ENCODE results near the gene DHODH. TPM values are rescaled to one million over a fixed set of nuclear protein-coding genes. Genes with fewer than 3 reads are reported as not detected.
A peak's percentile ranks its signal among the peaks of the same experiment; 100 is the strongest.

The DHODH gene
- total and polyA plus RNA-seq, 2 of the 13 experiments (the other 11 are each of a cell fraction or from before 2014, with no cell fraction given): 10.7 to 16.4 TPM

- TF ChIP-seq, protein P1, sequence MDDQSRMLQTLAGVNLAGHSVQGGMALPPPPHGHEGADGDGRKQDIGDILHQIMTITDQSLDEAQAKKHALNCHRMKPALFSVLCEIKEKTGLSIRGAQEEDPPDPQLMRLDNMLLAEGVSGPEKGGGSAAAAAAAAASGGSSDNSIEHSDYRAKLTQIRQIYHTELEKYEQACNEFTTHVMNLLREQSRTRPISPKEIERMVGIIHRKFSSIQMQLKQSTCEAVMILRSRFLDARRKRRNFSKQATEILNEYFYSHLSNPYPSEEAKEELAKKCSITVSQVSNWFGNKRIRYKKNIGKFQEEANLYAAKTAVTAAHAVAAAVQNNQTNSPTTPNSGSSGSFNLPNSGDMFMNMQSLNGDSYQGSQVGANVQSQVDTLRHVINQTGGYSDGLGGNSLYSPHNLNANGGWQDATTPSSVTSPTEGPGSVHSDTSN (CRISPR knock-in tag; IDR thresholded peaks at IDR 0.05; ENCODE audit: borderline replicate concordance): no peak
- TF ChIP-seq ZNF501 (CRISPR knock-in tag; IDR thresholded peaks at IDR 0.05): no peak
- no peak for TF ChIP-seq FOXA3 (CRISPR knock-in tag; IDR thresholded peaks at IDR 0.05)
- no peak for TF ChIP-seq TOE1 (CRISPR knock-in tag; IDR thresholded peaks at IDR 0.05)
Measured at GRCh38 chr16:72044296-72044695, 35.8 kb downstream of the DHODH start (continued).

- WGBS (ENCODE audit: low lambda C conversion rate): 81% methylated on average over 2 of the region's 2 CpGs
- Histone ChIP-seq H3K27ac (ENCODE audit: extremely low read length, insufficient read depth, low read length) (peak overlapping the region; percentile 36), H3K4me1 (ENCODE audit: insufficient read depth, low read length) (peaks cover 47% of the 10 kb centered on the region), H3K4me2 (ENCODE audit: low read depth, low read length) (0 out of 2 replicates have a peak overlapping the region, but pooled peaks have one; percentile 13), H2AFZ (ENCODE audit: low read length) (no peak overlapping the region), H3K27me3 (ENCODE audit: control insufficient read depth in 1 of 2, insufficient read depth in 2 of 2, low read length in 2 of 2) (no peaks in the 10 kb centered on the region), H3K36me3 (replicated peaks in 1 of 2; ENCODE audit: control insufficient read depth in 1 of 2, insufficient read depth in 2 of 2, low read length in 2 of 2) (no peaks in the 10 kb centered on the region), H3K9me3 (ENCODE audit: low read length) (peaks cover 7% of the 10 kb centered on the region; the same call in 1 of the 2 replicates), H4K20me1 (ENCODE audit: insufficient read depth, low read length) (no peaks in the 10 kb centered on the region), H3K79me2 (ENCODE audit: insufficient read depth, low read length) (no peaks in the 10 kb centered on the region), H3K4me3 (replicated peaks in 1 of 3; ENCODE audit: insufficient read depth in 1 of 3, low read depth in 2 of 3, low read length in 3 of 3) (no peak overlapping the region), H3K9ac (ENCODE audit: insufficient read depth, low read depth, low read length) (no peak overlapping the region)
- ATAC-seq (peak; percentile 20; the same call in 1 of the 3 replicates), DNase-seq (ENCODE audit: low spot score) (no peak), FAIRE-seq (no peak)
- no TSS peak for BruUV-seq (replicated peaks)
- intact Hi-C loops (cut with micrococcal nuclease; ENCODE audit: unreplicated experiment): loop anchor here (1.0 kb wide), 1 partner anchor 13 kb away; no protein-coding TSS in a partner anchor
- POLR2A ChIA-PET: no interaction called here
- in situ Hi-C loops (cut with HindIII; ENCODE audit: extremely low pct_ligation_motif_present, low pct_unique_long_range_greater_than_20kb): no loop called here
- CTCF ChIA-PET (ENCODE audit: low intra/inter-chr PET ratio, low total read pairs): no interaction called here
- TF ChIP-seq ZNF709 (CRISPR knock-in tag; IDR thresholded peaks at IDR 0.05) (no peak), PAXIP1 (CRISPR knock-in tag; conservative IDR thresholded peaks at IDR 0.05) (0 out of 2 replicates have a peak, but pooled peaks have one; percentile 14)
Measured at GRCh38 chr16:72044825-72045359, 36.3 kb downstream of the DHODH start.
